GM11168 (cell line): ENCODE data around the gene ADAD2.

Experiments
- in situ Hi-C: fragments of 300-500 bp; cut with MboI; formaldehyde crosslinking; loops from one replicate; pipeline ENCODE4 v1.12.0; 2022; ENCODE audit warnings: low sequenced_read_pairs; ENCODE audit not compliant: unreplicated experiment

Gene ADAD2

DNA sequence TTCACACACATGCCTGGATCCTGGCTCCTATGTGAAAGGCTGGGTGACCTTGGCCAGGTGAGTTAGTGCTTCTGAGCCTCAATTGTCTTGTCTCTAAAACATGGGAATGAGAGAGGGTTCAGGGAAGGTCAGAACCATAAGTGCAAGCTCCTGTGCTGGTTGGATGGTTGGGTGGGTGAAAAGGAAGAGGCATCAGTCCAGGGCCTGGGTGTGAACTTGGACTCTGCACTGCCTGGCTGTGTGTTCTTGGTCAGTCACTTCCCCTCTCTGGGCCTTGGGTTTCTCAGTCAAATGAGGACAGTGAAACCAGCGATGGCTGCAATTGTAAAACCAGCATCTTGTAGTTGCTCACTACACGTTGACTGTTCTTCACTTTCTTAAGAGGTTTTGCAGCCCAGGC is 49.5 kb downstream of the ADAD2 start:
- in situ Hi-C loops = no loop called here

DNA sequence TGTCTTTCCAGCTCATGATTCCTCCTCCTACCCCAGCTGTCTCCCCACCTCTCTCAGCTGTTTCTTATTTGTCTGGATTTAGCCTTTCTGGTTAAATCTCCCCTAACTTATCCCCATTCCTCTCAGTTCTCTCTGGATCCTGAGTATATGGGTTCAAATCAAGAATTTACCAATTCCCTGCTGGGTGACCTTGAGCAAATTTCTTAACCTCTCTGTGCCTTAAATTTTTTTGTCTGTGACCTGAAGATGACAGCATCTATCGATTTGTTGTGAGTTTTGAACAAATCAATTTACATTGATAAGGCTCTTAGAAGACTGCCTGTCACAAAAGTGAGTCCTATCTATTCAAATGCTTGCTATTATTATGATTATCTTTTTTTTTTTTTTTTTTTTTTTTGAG is 50.8 kb downstream of the ADAD2 start:
- in situ Hi-C loops = no loop called here

DNA sequence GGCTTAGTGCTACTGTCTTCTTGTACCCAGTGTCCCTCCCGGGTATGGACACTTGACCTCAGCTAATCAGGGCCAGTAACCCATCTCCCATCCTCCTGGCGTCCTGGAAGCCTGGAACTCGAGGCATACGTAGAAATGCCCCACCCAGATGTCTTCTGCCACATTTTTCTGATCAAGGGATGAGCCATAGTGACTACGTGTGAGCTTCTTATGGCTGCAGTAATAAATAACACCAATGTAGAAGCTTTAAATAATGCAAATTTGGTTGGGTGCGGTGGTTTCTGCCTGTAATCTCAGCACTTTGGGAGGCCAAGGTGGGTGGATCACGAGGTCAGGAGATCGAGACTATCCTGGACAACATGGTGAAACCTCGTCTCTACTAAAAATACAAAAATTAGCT is 51.9 kb downstream of the ADAD2 start:
- in situ Hi-C loops = no loop called here

DNA sequence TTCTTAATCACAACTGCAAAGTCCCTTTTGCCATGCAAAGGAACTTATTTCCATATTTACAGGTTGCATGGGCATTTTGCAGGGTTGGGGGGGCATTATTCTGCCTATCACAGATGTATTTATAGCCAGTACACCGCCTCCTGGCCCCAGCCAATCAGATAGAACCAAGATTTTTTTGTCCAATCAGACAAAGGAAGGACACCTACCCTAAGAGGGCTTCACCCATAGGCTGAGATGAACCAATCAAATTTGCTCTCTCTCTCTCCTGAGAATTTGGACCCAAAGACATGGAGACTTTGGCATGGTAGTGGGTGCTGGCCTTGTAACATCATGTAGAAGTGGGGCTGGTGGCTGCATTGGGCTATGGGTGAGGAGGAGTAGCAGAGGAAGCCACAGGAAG is 52.8 kb downstream of the ADAD2 start:
- in situ Hi-C loops = no loop called here

DNA sequence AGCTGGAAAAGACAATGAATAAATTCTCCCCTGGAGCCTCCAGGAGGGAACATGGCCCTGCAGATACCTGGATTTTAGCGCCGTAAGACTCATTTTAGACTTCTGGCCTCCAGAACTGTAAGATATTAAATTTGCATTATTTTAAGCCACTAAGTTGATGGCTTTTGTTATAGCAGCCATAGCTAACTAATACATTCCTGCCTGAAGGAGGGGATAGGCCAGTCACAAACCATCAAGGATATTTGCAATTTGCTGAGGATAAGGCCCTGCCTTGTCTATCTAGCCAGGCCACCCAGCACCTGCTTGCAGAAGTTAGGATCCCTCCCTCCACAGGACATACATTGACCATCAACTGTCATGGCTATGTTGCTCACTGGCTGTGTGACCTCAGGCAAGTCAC is 53.8 kb downstream of the ADAD2 start:
- in situ Hi-C loops = no loop called here

DNA sequence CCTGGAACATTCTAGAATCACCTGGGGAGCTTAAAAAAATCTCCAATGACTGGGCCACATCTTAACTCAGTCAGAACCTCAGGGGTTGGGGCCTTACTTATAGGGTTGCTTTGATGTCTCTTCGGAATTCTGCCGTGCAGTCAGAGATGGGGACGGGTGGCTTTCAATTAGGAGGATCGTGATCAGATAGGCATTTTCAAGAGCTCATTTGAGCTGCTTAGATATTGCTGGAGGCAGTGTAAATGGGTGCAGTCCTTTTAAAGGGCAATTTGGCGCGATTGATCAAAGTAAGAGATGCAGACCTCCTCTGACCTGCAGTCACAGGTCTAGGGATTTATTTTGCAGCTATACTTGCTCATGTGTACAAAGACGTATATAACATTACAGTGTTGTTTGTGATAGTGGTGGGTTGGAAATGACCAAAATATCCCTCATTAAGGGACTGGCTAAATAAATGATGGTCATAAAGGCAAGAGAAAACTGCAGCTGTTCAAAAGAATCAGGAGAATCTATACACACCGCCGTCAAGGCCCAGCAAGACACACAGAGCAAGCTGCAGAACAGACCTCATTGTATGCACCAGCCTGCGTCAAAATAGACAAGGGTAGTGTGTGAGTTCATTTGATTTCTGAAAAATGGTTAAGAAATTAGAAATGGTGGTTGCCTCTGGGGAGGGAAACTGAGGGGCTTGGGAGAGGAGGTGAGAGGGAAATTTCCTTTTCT is 55.2 kb downstream of the ADAD2 start:
- in situ Hi-C loops = no loop called here

DNA sequence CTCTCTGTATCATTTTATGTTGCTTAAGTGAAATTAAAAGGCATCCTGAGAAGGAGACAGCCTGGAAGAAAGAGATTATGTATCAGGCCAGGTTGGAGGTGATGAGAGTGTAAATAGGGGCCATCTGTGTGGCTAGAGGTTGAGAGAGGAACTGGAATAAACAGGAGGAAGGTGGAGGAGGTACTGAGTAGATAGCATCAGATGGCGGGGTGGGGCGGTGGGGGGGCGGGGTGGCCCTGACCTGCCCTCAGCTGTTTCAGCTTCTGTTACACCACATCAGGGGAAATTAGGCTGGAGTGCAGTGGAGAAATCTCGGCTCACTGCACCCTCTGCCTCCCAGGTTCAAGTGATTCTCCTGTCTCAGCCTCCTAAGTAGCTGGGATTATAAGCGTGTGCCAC is 55.7 kb downstream of the ADAD2 start:
- in situ Hi-C loops = no loop called here
